Measurements from ENCODE around the gene FAM131A.

Gene FAM131A

DNA sequence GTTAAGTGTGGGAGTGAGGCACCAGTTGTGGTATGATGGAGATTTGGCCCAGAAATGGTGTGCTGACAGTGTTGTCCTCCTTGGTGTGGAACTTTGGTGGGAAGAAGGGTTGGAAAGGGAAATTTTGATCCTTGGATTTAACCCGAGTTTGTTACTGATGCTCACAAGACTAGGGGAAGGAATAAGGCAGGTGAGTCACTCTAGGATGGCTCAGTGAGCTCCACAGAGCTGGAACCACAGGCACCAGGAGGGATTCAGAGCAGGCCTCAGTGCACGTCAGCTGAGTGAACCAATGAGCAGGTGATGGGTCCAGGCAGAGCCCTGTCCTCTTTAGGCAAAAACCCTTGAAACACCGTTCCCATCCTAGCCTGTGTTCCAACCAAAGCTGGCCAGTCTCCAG is 53.9 kb downstream of the FAM131A start:
- Histone ChIP-seq H3K36me3 (ENCODE audit: control insufficient read depth in 1 of 2, insufficient read depth in 2 of 2, low read length in 2 of 2) (peaks cover 0 to 3% of the 10 kb centered on the region in 2 donors), H3K4me1 (ENCODE audit: control insufficient read depth in 1 of 2, insufficient read depth in 2 of 2, low read length in 2 of 2) (no peaks in the 10 kb centered on the region), H3K27ac (ENCODE audit: low read length) (no peak overlapping the region), H3K27me3 (ENCODE audit: low read depth, low read length) (no peaks in the 10 kb centered on the region), H3K4me3 (ENCODE audit: low read depth in 1 of 2, low read length in 2 of 2) (no peak overlapping the region), H3K9me3 (ENCODE audit: control insufficient read depth in 1 of 2, low read length in 2 of 2) (no peaks in the 10 kb centered on the region)

DNA sequence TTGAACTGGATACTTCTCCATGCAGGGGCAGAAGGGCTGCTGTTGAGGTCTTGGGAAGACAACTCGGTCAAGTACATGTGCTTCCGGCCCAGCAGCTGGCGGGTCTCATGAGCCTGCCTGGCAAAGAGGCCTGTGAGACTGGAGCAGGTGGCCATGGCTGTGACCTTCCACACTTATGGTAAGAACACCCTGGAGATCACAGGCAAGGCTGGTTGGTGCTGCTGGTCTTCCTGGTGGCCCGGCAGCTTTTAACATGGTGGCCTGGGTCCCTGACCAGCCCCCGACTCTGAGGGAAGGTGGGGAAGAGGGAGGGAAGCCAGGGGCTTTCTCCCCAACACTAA is 57.9 kb downstream of the FAM131A start:
- Histone ChIP-seq H3K27ac (ENCODE audit: low read length) (no peak overlapping the region), H3K36me3 (ENCODE audit: control insufficient read depth in 1 of 2, insufficient read depth in 2 of 2, low read length in 2 of 2) (no peaks in the 10 kb centered on the region), H3K4me1 (ENCODE audit: control insufficient read depth in 1 of 2, insufficient read depth in 2 of 2, low read length in 2 of 2) (no peaks in the 10 kb centered on the region), H3K4me3 (ENCODE audit: low read depth in 1 of 2, low read length in 2 of 2) (no peak overlapping the region), H3K9me3 (ENCODE audit: control insufficient read depth in 1 of 2, low read length in 2 of 2) (no peaks in the 10 kb centered on the region), H3K27me3 (ENCODE audit: low read depth, low read length) (no peaks in the 10 kb centered on the region)

Measured in muscle layer of duodenum (tissue), 2 donors.